SK-N-SH (cell line): ENCODE data around the gene PRKD3. TPM values are rescaled to one million over a fixed set of nuclear protein-coding genes. Genes with fewer than 3 reads are reported as not detected.

ENCODE experiments used
- CTCF ChIA-PET: fragments of 300-600, 350-600 bp; formaldehyde crosslinking; extraction: SDS; loops from one replicate; lab custom pipeline; 2021; lab: Yijun Ruan, JAX
- POLR2A ChIA-PET: fragments of 350-600 bp; sonication (Branson Sonifier 250); formaldehyde crosslinking; extraction: SDS; loops from one replicate; lab custom pipeline; 2020; ENCODE audit warnings: antibody characterized with exemption, inconsistent platforms; lab: Yijun Ruan, JAX
- DNase-seq: peaks from one replicate; pipeline ENCODE4 v3.0.0; 2012
- H2AFZ ChIP-seq: fragments of 200-600 bp; sonication (generic); 2 replicates; pipeline ENCODE4 v1.8.1; 2016; ENCODE audit warnings: antibody characterized with exemption, mild to moderate bottlenecking, low read depth
- H3F3A ChIP-seq: fragments of 200-600 bp; sonication (generic); replicated peaks from 2 replicates; pipeline ENCODE3; 2016; ENCODE audit warnings: antibody characterized with exemption, mild to moderate bottlenecking; ENCODE audit not compliant: insufficient read depth
- H3K27ac ChIP-seq, 2 experiments: fragments of 200-500 bp in 1 of 2; fragments of 200-600 bp in 1 of 2; sonication (Bioruptor generic) in 1 of 2; sonication (generic), shearing (Covaris generic) in 1 of 2; 2 replicates each; pipeline versions ENCODE4 v1.5.1 to v1.6.1; 2014 to 2016; ENCODE audit warnings: low read depth in 2 of 2, inconsistent platforms in 1 of 2, low read length in 1 of 2, mild to moderate bottlenecking in 1 of 2, mixed read lengths in 1 of 2
- H3K27me3 ChIP-seq: fragments of 200-600 bp; sonication (generic), shearing (Covaris generic); 2 replicates; pipeline ENCODE4 v1.6.1; 2016; ENCODE audit warnings: mixed run types; ENCODE audit not compliant: insufficient read depth
- H3K36me3 ChIP-seq, 2 experiments: fragments of 200-500 bp in 1 of 2; fragments of 200-600 bp in 1 of 2; sonication (Bioruptor generic) in 1 of 2; sonication (generic) in 1 of 2; replicated peaks in 1 of 2; 2 replicates each; pipeline versions ENCODE3 to v1.5.1; 2014 to 2016; ENCODE audit warnings: low read length in 1 of 2, mild to moderate bottlenecking in 1 of 2; ENCODE audit not compliant: insufficient read depth in 2 of 2, control insufficient read depth in 1 of 2
- H3K4me1 ChIP-seq, 2 experiments: fragments of 200-500 bp in 1 of 2; fragments of 200-600 bp in 1 of 2; sonication (Bioruptor generic) in 1 of 2; sonication (generic), shearing (Covaris generic) in 1 of 2; 2 replicates each; pipeline versions ENCODE4 v1.5.1 to v1.6.1; 2014 to 2016; ENCODE audit warnings: low read depth in 1 of 2, low read length in 1 of 2, mixed run types in 1 of 2; ENCODE audit not compliant: insufficient read depth in 2 of 2, control insufficient read depth in 1 of 2
- H3K4me2 ChIP-seq: fragments of 200-600 bp; sonication (generic), shearing (Covaris generic); 2 replicates; pipeline ENCODE4 v1.6.1; 2017; ENCODE audit warnings: mixed run types
- H3K4me3 ChIP-seq, 2 experiments: fragments of 200-500 bp in 1 of 2; fragments of 200-600 bp in 1 of 2; sonication (Bioruptor generic) in 1 of 2; sonication (generic), shearing (Covaris generic) in 1 of 2; 2 replicates each; pipeline versions ENCODE4 v1.5.1 to v1.8.1; 2014 to 2016; ENCODE audit warnings: low read depth in 2 of 2, inconsistent platforms in 1 of 2, low read length in 1 of 2, mild to moderate bottlenecking in 1 of 2, mixed read lengths in 1 of 2, moderate library complexity in 1 of 2
- H3K79me2 ChIP-seq: fragments of 200-600 bp; sonication (generic); 2 replicates; pipeline ENCODE4 v1.8.1; 2017; ENCODE audit warnings: mild to moderate bottlenecking; ENCODE audit not compliant: insufficient read depth
- H3K9ac ChIP-seq: fragments of 200-600 bp; sonication (generic); 2 replicates; pipeline ENCODE4 v1.6.1; 2017; ENCODE audit warnings: mixed run types
- H3K9me2 ChIP-seq: fragments of 200-600 bp; sonication (generic); 2 replicates; pipeline ENCODE4 v1.6.1; 2017; ENCODE audit warnings: mixed run types
- H3K9me3 ChIP-seq: fragments of 200-600 bp; sonication (generic); 2 replicates; pipeline ENCODE4 v1.6.1; 2017; ENCODE audit warnings: mixed run types, mild to moderate bottlenecking, moderate library complexity
- H4K20me1 ChIP-seq: fragments of 200-600 bp; sonication (generic); 2 replicates; pipeline ENCODE4 v1.6.1; 2017; ENCODE audit warnings: mild to moderate bottlenecking, mixed run types; ENCODE audit not compliant: insufficient read depth
- CHD2 ChIP-seq: fragments of 150-350 bp; IDR thresholded peaks from 2 replicates; pipeline ENCODE4 v1.6.1; 2018; ENCODE audit warnings: low read length; ENCODE audit not compliant: partially characterized antibody
- CTCF ChIP-seq: fragments of 200-600 bp; sonication (generic); IDR thresholded peaks from 2 replicates; pipeline ENCODE4 v1.6.1; 2017; ENCODE audit warnings: antibody characterized with exemption, mild to moderate bottlenecking, moderate library complexity
- EP300 ChIP-seq, 2 experiments: IDR thresholded peaks; 2 replicates each; pipeline versions ENCODE4 v1.4.0 to v1.6.1; 2012; ENCODE audit warnings: borderline replicate concordance in 1 of 2, low read depth in 1 of 2, low read length in 1 of 2
- FOSL2 ChIP-seq: IDR thresholded peaks from 2 replicates; pipeline ENCODE4 v1.4.0; 2012; ENCODE audit warnings: low read depth, mild to moderate bottlenecking, moderate library complexity, borderline replicate concordance
- FOXJ3 ChIP-seq: sonication (generic); formaldehyde crosslinking; IDR thresholded peaks from 2 replicates; pipeline ENCODE4 v1.5.1; 2020; ENCODE audit warnings: mild to moderate bottlenecking, missing genetic modification reagents
- FOXM1 ChIP-seq: IDR thresholded peaks from 2 replicates; pipeline ENCODE4 v1.4.0; 2012; ENCODE audit warnings: low read depth, mild to moderate bottlenecking
- GABPA ChIP-seq: IDR thresholded peaks from 2 replicates; pipeline ENCODE4 v1.4.0; 2012; ENCODE audit warnings: low read depth, mild to moderate bottlenecking
- GATA2 ChIP-seq: sonication (generic); formaldehyde crosslinking; IDR thresholded peaks from 2 replicates; pipeline ENCODE4 v1.5.0; 2020; ENCODE audit warnings: mild to moderate bottlenecking, missing genetic modification reagents
- PBX3 ChIP-seq: IDR thresholded peaks from 2 replicates; pipeline ENCODE4; 2012
- POLR2AphosphoS5 ChIP-seq: IDR thresholded peaks from 2 replicates; pipeline ENCODE4 v1.6.1; 2012; ENCODE audit warnings: low read depth, low read length
- RAD21 ChIP-seq: IDR thresholded peaks from 2 replicates; pipeline ENCODE4 v1.6.1; 2012; ENCODE audit warnings: mild to moderate bottlenecking, low read length
- RCOR1 ChIP-seq: fragments of 150-350 bp; IDR thresholded peaks from 2 replicates; pipeline ENCODE4 v1.6.1; 2017; ENCODE audit warnings: antibody characterized with exemption, low read length
- REST ChIP-seq: IDR thresholded peaks from 2 replicates; pipeline ENCODE4 v1.6.1; 2012; ENCODE audit warnings: mild to moderate bottlenecking, low read depth, low read length, moderate library complexity
- SIN3A ChIP-seq: IDR thresholded peaks from 2 replicates; pipeline ENCODE4 v1.6.1; 2012; ENCODE audit warnings: low read depth, mild to moderate bottlenecking, low read length, moderate library complexity, borderline replicate concordance
- TEAD4 ChIP-seq: IDR thresholded peaks from 2 replicates; pipeline ENCODE4 v1.4.0; 2012; ENCODE audit warnings: mild to moderate bottlenecking, borderline replicate concordance; ENCODE audit not compliant: insufficient read depth
- USF1 ChIP-seq: IDR thresholded peaks from 2 replicates; pipeline ENCODE4 v1.4.0; 2012; ENCODE audit warnings: low read depth, borderline replicate concordance
- ZBTB33 ChIP-seq: IDR thresholded peaks from 2 replicates; pipeline ENCODE4 v1.4.0; 2012; ENCODE audit warnings: low read depth, borderline replicate concordance
- WGBS: methylation state at CpG from one replicate; pipeline ENCODE4 v1.1.6; 2017; ENCODE audit warnings: low lambda C conversion rate; 5-methylcytosine and 5-hydroxymethylcytosine counted together
- polyA plus RNA-seq, 3 experiments: library from polyadenylated mRNA; depleted of rRNA; stranded (reverse); fragments of >200 nt; gene quantifications; 2 replicates each; pipeline ENCODE4 v1.2.3, GENCODE V29; 2012

Gene PRKD3
- polyA plus RNA-seq, 1 of the 3 experiments (the other 2 are of a cell fraction), result 15.9 TPM

- no peak overlapping the region for H2AFZ ChIP-seq
- H3K79me2 ChIP-seq, result peaks cover 98% of the 10 kb centered on the region
- no peak overlapping the region for H3K9ac ChIP-seq
- TF ChIP-seq ZBTB33 (no peak), CHD2 (no peak), FOXJ3 (no peak), FOSL2 (no peak), GABPA (no peak), GATA2 (CRISPR knock-in tag) (no peak), PBX3 (no peak), USF1 (no peak), TEAD4 (no peak), REST (no peak), EP300 (IDR thresholded peaks at IDR 0.05; ENCODE audit: borderline replicate concordance in 1 of 2, low read depth in 1 of 2, low read length in 1 of 2) (no peak), RCOR1 (no peak), CTCF (no peak), POLR2AphosphoS5 (no peak), RAD21 (no peak), FOXM1 (no peak), SIN3A (no peak)
- TF ChIP-seq, all 33 proteins: peak for 0
- Histone ChIP-seq H3K36me3 (peaks cover 48 to 49% of the 10 kb centered on the region in 2 experiments), H3K4me2 (no peak overlapping the region), H3K27ac (no peak overlapping the region; a peak in 1 of 4 replicates), H3K27me3 (no peaks in the 10 kb centered on the region), H3F3A (peaks cover 3% of the 10 kb centered on the region), H3K9me3 (no peaks in the 10 kb centered on the region), H3K4me1 (peaks cover 11 to 25% of the 10 kb centered on the region in 2 experiments; a peak in 3 of 4 replicates), H3K4me3 (no peak overlapping the region), H4K20me1 (peaks cover 34% of the 10 kb centered on the region), H3K9me2 (no peaks in the 10 kb centered on the region)
- DNase-seq, result no peak
- CTCF ChIA-PET, result interaction anchor here (0.8 to 2.1 kb wide), 6 partner anchors 23 to 561 kb away, joined by 3 to 7 read pairs (median 4); no protein-coding TSS in a partner anchor
- WGBS, result 95% methylated on average over 5 of the region's 5 CpGs
- POLR2A ChIA-PET, result interaction anchor here (1.0 to 1.3 kb wide), 2 partner anchors 10 to 356 kb away, joined by 3 to 5 read pairs; no protein-coding TSS in a partner anchor
Observed at GRCh38 chr2:37316181-37316580, 8.5 kb downstream of the PRKD3 start.
